Head of caudate nucleus (tissue), 42 donors: Measurements from ENCODE around the gene ADAMTS20.

ENCODE experiments used
- DNase-seq, 42 donors: peaks; one replicate each; pipeline versions ENCODE4 v3.0.0 to v3.0.0-alpha.2; 2020 to 2021; ENCODE audit warnings: mixed read lengths in 7 of 42
- intact Hi-C: fragments of 100-400 bp; cut with DNase I; formaldehyde crosslinking; loops from one replicate; pipeline ENCODE4 v1.15.0; 2022

Gene ADAMTS20

DNA sequence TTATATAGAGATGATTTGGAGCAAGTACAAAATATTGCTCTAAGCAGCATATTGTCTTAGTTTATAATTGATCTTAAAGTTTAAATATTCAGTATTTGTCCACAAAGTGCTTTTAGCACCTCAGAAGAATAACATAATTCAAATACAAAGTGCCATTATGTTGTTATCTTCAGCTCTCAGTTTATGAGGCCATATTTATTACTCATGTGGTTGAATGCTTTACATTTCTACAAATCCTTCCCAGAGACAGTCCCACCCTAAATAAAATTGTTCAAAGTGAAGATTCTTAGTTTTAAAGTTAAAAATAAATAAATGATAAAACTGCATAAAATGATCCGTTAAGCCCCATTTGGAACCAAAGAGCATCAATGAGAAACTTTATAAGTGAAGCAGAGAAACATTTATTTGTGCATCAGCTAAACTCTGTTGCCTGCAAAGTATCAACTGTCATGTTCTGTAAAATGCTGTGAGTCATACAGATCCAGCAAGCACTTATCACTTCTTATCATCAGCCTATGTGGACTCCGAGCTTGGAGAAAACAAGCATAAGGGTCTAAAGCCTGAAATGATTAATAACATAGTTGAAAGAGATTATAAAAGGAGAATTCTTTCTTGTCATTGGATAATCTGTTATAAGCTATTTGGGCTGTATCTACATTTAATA, 218.9 kb downstream of the ADAMTS20 start:
- intact Hi-C loops, result no loop called here
- no peak for DNase-seq

DNA sequence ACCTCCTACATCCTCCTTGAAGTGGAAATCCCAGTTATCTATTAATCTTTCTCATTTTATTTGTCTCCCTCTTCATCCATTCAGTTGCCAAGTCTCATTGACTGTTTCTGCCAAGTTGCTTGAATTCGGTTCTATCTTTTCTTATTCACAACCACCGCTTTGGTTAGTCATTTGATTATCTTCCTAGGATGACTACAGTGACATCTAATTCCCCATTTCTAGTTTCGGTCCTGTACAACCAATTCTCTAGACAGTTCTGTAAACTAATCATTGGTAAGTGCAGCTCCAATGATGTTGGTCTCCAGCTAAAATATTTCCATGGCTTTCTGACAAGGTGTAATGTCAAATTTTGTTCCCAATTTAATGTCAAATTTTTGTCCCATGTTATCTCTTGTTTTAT, 220.1 kb downstream of the ADAMTS20 start:
- intact Hi-C loops, result no loop called here
- DNase-seq, result no peak

DNA sequence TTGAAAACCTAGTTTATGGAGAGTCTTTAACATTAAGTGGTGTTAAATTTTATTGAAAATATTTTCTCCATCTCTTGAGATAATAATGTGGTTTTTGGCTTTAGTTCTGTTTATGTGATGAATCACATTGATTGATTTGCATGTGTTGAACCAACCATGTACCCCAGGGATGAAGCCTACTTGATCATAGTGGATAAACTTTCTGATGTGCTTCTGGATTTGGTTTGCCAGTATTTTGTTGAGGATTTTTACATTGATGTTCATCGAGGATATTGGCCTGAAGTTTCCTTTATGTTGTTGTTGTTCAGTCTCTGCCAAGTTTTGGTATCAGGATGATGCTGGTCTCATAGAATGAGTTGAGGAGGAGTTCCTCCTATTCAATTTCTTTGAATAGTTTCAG, 222.6 kb downstream of the ADAMTS20 start:
- intact Hi-C loops, result no loop called here
- no peak for DNase-seq

GRCh38 chr12:43325786-43326185, 226.2 kb downstream of the ADAMTS20 start:
- intact Hi-C loops, result no loop called here
- no peak for DNase-seq

GRCh38 chr12:43320281-43320680, 231.7 kb downstream of the ADAMTS20 start:
- intact Hi-C loops, result no loop called here
- no peak for DNase-seq

- intact Hi-C loops, result no loop called here
- DNase-seq, result peak in 3 of 42 donors; percentile 15 to 38 (median 16)
Observed at GRCh38 chr12:43318021-43318420, 234.0 kb downstream of the ADAMTS20 start.

- intact Hi-C loops, result no loop called here
- DNase-seq, result no peak
Observed at GRCh38 chr12:43317156-43317555, 234.8 kb downstream of the ADAMTS20 start.

DNA sequence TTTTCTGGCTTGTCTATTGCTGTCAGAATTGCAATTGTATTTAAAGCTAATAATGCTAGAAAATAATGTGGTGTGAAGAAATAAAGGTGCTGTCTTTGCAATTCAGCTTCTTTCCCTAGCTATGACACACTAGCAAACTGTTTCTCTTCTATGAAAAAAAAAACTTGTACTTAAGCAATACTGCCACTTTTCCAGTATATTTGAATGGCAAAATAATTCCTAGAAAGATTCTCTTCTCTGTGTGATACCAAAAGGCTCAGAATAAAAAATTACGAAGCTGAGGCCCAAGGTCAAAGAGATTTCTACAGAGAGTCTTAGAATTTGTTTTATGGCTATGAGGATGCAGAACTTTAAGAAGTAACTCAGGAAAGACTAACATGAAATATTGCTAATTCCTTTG, 235.5 kb downstream of the ADAMTS20 start:
- intact Hi-C loops, result no loop called here
- DNase-seq, result no peak

GRCh38 chr12:43315961-43316360, 236.0 kb downstream of the ADAMTS20 start:
- intact Hi-C loops, result no loop called here
- no peak for DNase-seq

GRCh38 chr12:43312991-43313505, 239.0 kb downstream of the ADAMTS20 start:
- no peak for DNase-seq
- intact Hi-C loops, result no loop called here

DNA sequence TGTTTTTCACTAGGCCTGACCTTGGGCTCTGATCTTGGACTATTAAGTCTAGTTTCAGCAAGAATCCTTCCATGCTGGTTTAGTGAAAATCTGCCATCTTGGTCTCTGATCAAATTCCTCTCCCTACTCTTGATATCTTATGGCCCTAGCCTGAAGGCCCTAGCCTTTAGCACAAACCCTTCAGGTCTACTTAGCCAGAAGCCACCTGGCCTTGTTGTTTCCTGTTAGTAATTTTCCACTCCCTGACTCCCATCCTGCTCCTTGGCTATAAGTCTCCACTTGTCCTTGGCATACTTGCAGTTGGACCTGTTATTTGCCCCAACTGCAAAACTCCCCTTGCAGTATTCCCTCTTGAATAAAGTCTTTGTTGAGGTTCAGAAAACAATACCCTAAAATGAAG, 241.4 kb downstream of the ADAMTS20 start:
- DNase-seq, result no peak
- intact Hi-C loops, result no loop called here

DNA sequence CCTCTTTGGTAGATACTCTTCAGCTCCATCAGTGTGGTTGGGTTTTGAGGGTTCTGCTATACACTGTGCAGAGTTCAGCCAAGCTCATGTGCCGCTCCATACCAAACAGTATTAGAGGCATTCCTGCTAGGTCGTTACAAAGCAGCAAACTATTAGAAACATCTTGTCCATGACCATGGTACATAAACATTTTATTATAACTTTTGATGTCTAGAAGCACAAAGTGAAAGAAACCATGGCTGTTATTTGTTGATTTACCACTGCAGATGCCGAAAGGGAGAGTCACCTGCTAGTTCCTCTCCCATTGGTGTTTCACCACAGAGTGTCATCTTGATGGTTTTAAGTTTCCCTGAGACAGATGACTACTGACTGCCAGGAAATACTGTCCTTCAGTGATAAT, 242.0 kb downstream of the ADAMTS20 start:
- DNase-seq, result no peak
- intact Hi-C loops, result no loop called here

DNA sequence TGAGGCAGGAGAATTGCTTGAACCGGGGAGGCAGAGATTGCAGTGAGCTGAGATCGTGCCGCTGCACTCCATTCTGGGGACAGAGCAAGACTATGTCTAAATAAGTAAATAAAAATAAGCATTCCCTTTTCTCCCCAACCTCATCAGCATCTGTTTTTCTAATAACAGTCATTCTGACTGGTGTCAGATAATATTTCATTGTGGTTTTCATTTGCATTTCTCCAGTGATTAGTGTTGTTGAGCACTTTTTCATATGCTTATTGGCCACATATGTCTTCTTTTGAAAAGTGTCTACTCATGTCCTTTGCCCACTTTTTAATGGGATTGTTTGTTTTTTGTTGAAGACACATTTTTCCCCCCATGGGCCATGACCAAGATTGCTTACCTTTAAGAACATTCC, 243.2 kb downstream of the ADAMTS20 start:
- intact Hi-C loops, result no loop called here
- DNase-seq, result no peak

- intact Hi-C loops, result no loop called here
- DNase-seq, result no peak
Observed at GRCh38 chr12:43307126-43307525, 244.9 kb downstream of the ADAMTS20 start.

DNA sequence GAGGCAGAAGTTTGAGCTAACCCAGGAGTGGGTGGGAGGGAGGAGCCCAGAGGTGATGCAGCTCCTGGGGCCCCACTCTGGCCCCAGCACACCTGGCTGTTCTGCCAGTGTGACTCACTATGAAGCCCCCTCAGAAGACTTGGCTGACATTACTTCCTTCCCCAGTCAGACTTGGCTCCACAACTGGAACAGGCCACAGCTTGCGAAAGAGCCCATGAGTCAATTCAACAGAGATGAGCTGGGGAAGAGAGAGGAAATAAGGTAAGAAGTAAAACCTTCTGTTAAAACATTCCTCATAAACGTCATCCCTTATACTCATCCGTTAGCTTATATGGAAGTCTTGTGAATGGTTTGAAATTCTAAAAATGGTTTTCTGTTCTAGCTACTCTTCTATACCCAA, 245.9 kb downstream of the ADAMTS20 start:
- intact Hi-C loops, result no loop called here
- no peak for DNase-seq

- no peak for DNase-seq
- intact Hi-C loops, result no loop called here
Observed at GRCh38 chr12:43305065-43305464, 246.9 kb downstream of the ADAMTS20 start.
